ENCODE measurements around the gene ROCK2. TPM values are rescaled to one million over a fixed set of nuclear protein-coding genes. Genes with fewer than 3 reads are reported as not detected.

Gene ROCK2
- total and polyA plus RNA-seq, 9 of the 15 experiments (the other 6 are each of a cell fraction or from before 2014, with no cell fraction given): 4.9 to 30.6 (median 14.3) TPM

DNA sequence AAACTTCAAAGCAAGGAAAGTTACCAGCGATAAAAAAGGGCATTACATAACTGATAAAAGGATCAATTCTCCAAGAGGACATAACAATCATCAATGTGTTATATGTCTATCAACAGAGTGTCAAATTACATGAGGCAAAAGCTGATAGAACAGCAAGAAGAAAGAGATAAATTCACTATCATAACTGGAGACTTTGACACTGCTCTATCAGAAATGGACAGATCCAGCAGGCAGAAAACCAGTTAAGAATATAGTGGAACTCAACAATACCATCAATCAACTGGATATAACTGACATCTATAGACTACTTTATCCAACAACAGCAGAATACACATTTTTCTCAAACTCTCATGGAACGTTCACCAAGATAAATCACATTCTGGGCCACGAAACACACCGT lies 65.0 kb downstream of the ROCK2 start (continued):
- TF ChIP-seq OTX1 (CRISPR knock-in tag; IDR thresholded peaks at IDR 0.05) (no peak), TFAP4 (CRISPR knock-in tag; IDR thresholded peaks at IDR 0.05; ENCODE audit: borderline replicate concordance) (no peak), HOXB6 (CRISPR knock-in tag; IDR thresholded peaks at IDR 0.05; ENCODE audit: borderline replicate concordance) (no peak), RAD51 (IDR thresholded peaks at IDR 0.05; ENCODE audit: borderline replicate concordance, low read depth) (no peak), FOSL1 (tag; conservative IDR thresholded peaks at IDR 0.05) (no peak), BRCA1 (IDR thresholded peaks at IDR 0.05) (no peak), BRCA1 (CRISPR knock-in tag; IDR thresholded peaks at IDR 0.05) (no peak), RFX1 (IDR thresholded peaks at IDR 0.05) (no peak), POLR2G (IDR thresholded peaks at IDR 0.05; ENCODE audit: low read depth, low read length) (no peak), XRCC3 (IDR thresholded peaks at IDR 0.05) (0 out of 2 replicates have a peak, but pooled peaks have one; percentile 45), TEAD4 (IDR thresholded peaks at IDR 0.05; ENCODE audit: low read length) (peak; percentile 99), TEAD4 (CRISPR knock-in tag; IDR thresholded peaks at IDR 0.05; ENCODE audit: borderline replicate concordance) (no peak), ZNF41 (CRISPR knock-in tag; conservative IDR thresholded peaks at IDR 0.05) (no peak), FOXO4 (CRISPR knock-in tag; IDR thresholded peaks at IDR 0.05) (no peak), ZBTB7A (IDR thresholded peaks at IDR 0.05; ENCODE audit: borderline replicate concordance, control insufficient read depth, low read depth, low read length) (no peak), CSDE1 (IDR thresholded peaks at IDR 0.05) (no peak), RNF2 (IDR thresholded peaks at IDR 0.05) (peak; percentile 78; the same call in 1 of the 2 replicates), NCOA6 (IDR thresholded peaks at IDR 0.05) (0 out of 2 replicates have a peak, but pooled peaks have one; percentile 14), PCBP2 (IDR thresholded peaks at IDR 0.05; ENCODE audit: low read depth, low read length, poor library complexity, severe bottlenecking) (no peak), GTF2A2 (tag; IDR thresholded peaks at IDR 0.05) (no peak), HMG20B (CRISPR knock-in tag; IDR thresholded peaks at IDR 0.05) (no peak)
- TF ChIP-seq, protein P1, sequence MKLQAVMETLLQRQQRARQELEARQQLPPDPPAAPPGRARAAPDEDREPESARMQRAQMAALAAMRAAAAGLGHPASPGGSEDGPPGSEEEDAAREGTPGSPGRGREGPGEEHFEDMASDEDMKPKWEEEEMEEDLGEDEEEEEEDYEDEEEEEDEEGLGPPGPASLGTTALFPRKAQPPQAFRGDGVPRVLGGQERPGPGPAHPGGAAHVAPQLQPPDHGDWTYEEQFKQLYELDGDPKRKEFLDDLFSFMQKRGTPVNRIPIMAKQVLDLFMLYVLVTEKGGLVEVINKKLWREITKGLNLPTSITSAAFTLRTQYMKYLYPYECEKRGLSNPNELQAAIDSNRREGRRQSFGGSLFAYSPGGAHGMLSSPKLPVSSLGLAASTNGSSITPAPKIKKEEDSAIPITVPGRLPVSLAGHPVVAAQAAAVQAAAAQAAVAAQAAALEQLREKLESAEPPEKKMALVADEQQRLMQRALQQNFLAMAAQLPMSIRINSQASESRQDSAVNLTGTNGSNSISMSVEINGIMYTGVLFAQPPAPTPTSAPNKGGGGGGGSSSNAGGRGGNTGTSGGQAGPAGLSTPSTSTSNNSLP (IDR thresholded peaks at IDR 0.05; ENCODE audit: borderline replicate concordance, low read depth, low read length): peak; percentile 96
- TF ChIP-seq, protein P2, sequence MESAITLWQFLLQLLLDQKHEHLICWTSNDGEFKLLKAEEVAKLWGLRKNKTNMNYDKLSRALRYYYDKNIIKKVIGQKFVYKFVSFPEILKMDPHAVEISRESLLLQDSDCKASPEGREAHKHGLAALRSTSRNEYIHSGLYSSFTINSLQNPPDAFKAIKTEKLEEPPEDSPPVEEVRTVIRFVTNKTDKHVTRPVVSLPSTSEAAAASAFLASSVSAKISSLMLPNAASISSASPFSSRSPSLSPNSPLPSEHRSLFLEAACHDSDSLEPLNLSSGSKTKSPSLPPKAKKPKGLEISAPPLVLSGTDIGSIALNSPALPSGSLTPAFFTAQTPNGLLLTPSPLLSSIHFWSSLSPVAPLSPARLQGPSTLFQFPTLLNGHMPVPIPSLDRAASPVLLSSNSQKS (CRISPR knock-in tag; IDR thresholded peaks at IDR 0.05): no peak
- TF ChIP-seq, protein P3, sequence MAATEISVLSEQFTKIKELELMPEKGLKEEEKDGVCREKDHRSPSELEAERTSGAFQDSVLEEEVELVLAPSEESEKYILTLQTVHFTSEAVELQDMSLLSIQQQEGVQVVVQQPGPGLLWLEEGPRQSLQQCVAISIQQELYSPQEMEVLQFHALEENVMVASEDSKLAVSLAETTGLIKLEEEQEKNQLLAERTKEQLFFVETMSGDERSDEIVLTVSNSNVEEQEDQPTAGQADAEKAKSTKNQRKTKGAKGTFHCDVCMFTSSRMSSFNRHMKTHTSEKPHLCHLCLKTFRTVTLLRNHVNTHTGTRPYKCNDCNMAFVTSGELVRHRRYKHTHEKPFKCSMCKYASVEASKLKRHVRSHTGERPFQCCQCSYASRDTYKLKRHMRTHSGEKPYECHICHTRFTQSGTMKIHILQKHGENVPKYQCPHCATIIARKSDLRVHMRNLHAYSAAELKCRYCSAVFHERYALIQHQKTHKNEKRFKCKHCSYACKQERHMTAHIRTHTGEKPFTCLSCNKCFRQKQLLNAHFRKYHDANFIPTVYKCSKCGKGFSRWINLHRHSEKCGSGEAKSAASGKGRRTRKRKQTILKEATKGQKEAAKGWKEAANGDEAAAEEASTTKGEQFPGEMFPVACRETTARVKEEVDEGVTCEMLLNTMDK (IDR thresholded peaks at IDR 0.05; ENCODE audit: borderline replicate concordance, insufficient read depth, low read depth, low read length, poor library complexity, severe bottlenecking): no peak
